ENCODE data around the gene FHOD3.
"Not testable (repeated sequence)": the region's sequence is repeated elsewhere in the genome, so short reads cannot be mapped to it uniquely, and the experiment has no call there.

FHOD3 gene

GRCh38 chr18:36355511-36355910 lies 58.0 kb downstream of the FHOD3 start:
- no peak overlapping the region for H3K4me2 ChIP-seq (ENCODE audit: low read depth, low read length, poor library complexity, severe bottlenecking)

GRCh38 chr18:36356741-36357140 lies 59.2 kb downstream of the FHOD3 start:
- H2AFZ ChIP-seq (ENCODE audit: low read length); H3K9me3 ChIP-seq (ENCODE audit: insufficient read depth, low read depth, low read length); H3K27me3 ChIP-seq (ENCODE audit: insufficient read depth, low read length, poor library complexity, severe bottlenecking); H3K4me2 ChIP-seq (ENCODE audit: low read depth, low read length, poor library complexity, severe bottlenecking); H3F3A ChIP-seq (ENCODE audit: low read depth); H3K79me2 ChIP-seq (ENCODE audit: insufficient read depth, low read length); H3K4me1 ChIP-seq (ENCODE audit: insufficient read depth, low read length, poor library complexity, severe bottlenecking); H3K4me3 ChIP-seq (ENCODE audit: low read length, poor library complexity, severe bottlenecking); H3K36me3 ChIP-seq (ENCODE audit: insufficient read depth, low read length); H4K20me1 ChIP-seq (ENCODE audit: insufficient read depth, low read length, poor library complexity, severe bottlenecking); H3K9ac ChIP-seq (ENCODE audit: low read depth, low read length, poor library complexity, severe bottlenecking); H3K9me2 ChIP-seq (replicated peaks; ENCODE audit: low read depth, low read length): not testable (repeated sequence)

More at GRCh38 chr18:36355511-36355910, 58.0 kb downstream of the FHOD3 start:
- no peaks in the 10 kb centered on the region for H3K27me3 ChIP-seq (ENCODE audit: insufficient read depth, low read length, poor library complexity, severe bottlenecking)
- H3K4me1 ChIP-seq (ENCODE audit: insufficient read depth, low read length, poor library complexity, severe bottlenecking) = no peaks in the 10 kb centered on the region
- no peak overlapping the region for H3K9ac ChIP-seq (ENCODE audit: low read depth, low read length, poor library complexity, severe bottlenecking)
- H3K9me2 ChIP-seq (replicated peaks; ENCODE audit: low read depth, low read length) = no peaks in the 10 kb centered on the region
- H2AFZ ChIP-seq (ENCODE audit: low read length) = no peak overlapping the region
- H3K9me3 ChIP-seq (ENCODE audit: insufficient read depth, low read depth, low read length) = no peaks in the 10 kb centered on the region
- H3K36me3 ChIP-seq (ENCODE audit: insufficient read depth, low read length) = no peaks in the 10 kb centered on the region
- no peaks in the 10 kb centered on the region for H4K20me1 ChIP-seq (ENCODE audit: insufficient read depth, low read length, poor library complexity, severe bottlenecking)
- TF ChIP-seq EZH2phosphoT487 (IDR thresholded peaks at IDR 0.05; ENCODE audit: borderline replicate concordance) (no peak), CTCF (conservative IDR thresholded peaks at IDR 0.05; ENCODE audit: low read length) (no peak)
- no peak overlapping the region for H3K4me3 ChIP-seq (ENCODE audit: low read length, poor library complexity, severe bottlenecking)
- H3F3A ChIP-seq (ENCODE audit: low read depth) = no peaks in the 10 kb centered on the region
- H3K79me2 ChIP-seq (ENCODE audit: insufficient read depth, low read length) = no peaks in the 10 kb centered on the region

GRCh38 chr18:36358141-36358540 lies 60.6 kb downstream of the FHOD3 start:
- Histone ChIP-seq H3K9me3 (ENCODE audit: insufficient read depth, low read depth, low read length) (no peaks in the 10 kb centered on the region), H3K79me2 (ENCODE audit: insufficient read depth, low read length) (no peaks in the 10 kb centered on the region), H3K9me2 (replicated peaks; ENCODE audit: low read depth, low read length) (no peaks in the 10 kb centered on the region), H3K4me1 (ENCODE audit: insufficient read depth, low read length, poor library complexity, severe bottlenecking) (no peaks in the 10 kb centered on the region), H4K20me1 (ENCODE audit: insufficient read depth, low read length, poor library complexity, severe bottlenecking) (no peaks in the 10 kb centered on the region), H3K4me2 (ENCODE audit: low read depth, low read length, poor library complexity, severe bottlenecking) (no peak overlapping the region), H3K36me3 (ENCODE audit: insufficient read depth, low read length) (no peaks in the 10 kb centered on the region), H3K4me3 (ENCODE audit: low read length, poor library complexity, severe bottlenecking) (no peak overlapping the region), H2AFZ (ENCODE audit: low read length) (no peak overlapping the region), H3K9ac (ENCODE audit: low read depth, low read length, poor library complexity, severe bottlenecking) (no peak overlapping the region), H3F3A (ENCODE audit: low read depth) (no peaks in the 10 kb centered on the region), H3K27me3 (ENCODE audit: insufficient read depth, low read length, poor library complexity, severe bottlenecking) (no peaks in the 10 kb centered on the region)
- TF ChIP-seq EZH2phosphoT487 (IDR thresholded peaks at IDR 0.05; ENCODE audit: borderline replicate concordance) (no peak), CTCF (conservative IDR thresholded peaks at IDR 0.05; ENCODE audit: low read length) (no peak)

GRCh38 chr18:36360256-36360909 lies 62.9 kb downstream of the FHOD3 start:
- H3K79me2 ChIP-seq (ENCODE audit: insufficient read depth, low read length) = no peaks in the 10 kb centered on the region
- H2AFZ ChIP-seq (ENCODE audit: low read length) = no peak overlapping the region
- H3K4me2 ChIP-seq (ENCODE audit: low read depth, low read length, poor library complexity, severe bottlenecking) = no peak overlapping the region
- no peaks in the 10 kb centered on the region for H3K36me3 ChIP-seq (ENCODE audit: insufficient read depth, low read length)
- H3K4me1 ChIP-seq (ENCODE audit: insufficient read depth, low read length, poor library complexity, severe bottlenecking) = no peaks in the 10 kb centered on the region
- H3K9ac ChIP-seq (ENCODE audit: low read depth, low read length, poor library complexity, severe bottlenecking) = no peak overlapping the region
- no peak overlapping the region for H3K4me3 ChIP-seq (ENCODE audit: low read length, poor library complexity, severe bottlenecking)
- no peaks in the 10 kb centered on the region for H3K9me3 ChIP-seq (ENCODE audit: insufficient read depth, low read depth, low read length)
- H3F3A ChIP-seq (ENCODE audit: low read depth) = no peaks in the 10 kb centered on the region
- H4K20me1 ChIP-seq (ENCODE audit: insufficient read depth, low read length, poor library complexity, severe bottlenecking) = no peaks in the 10 kb centered on the region
- H3K27me3 ChIP-seq (ENCODE audit: insufficient read depth, low read length, poor library complexity, severe bottlenecking) = no peaks in the 10 kb centered on the region
- no peaks in the 10 kb centered on the region for H3K9me2 ChIP-seq (replicated peaks; ENCODE audit: low read depth, low read length)
- TF ChIP-seq EZH2phosphoT487 (IDR thresholded peaks at IDR 0.05; ENCODE audit: borderline replicate concordance) = no peak
- no peak for TF ChIP-seq CTCF (conservative IDR thresholded peaks at IDR 0.05; ENCODE audit: low read length)
